GM19463 (cell line): Measurements from ENCODE around the gene BICDL2.
A peak's percentile ranks its signal among the peaks of the same experiment; 100 is the strongest.

Experiments
- ATAC-seq: cut with Tn5 transposase; IDR thresholded peaks from one replicate; pipeline ENCODE4 v1.9.1; 2021; ENCODE audit warnings: mild to moderate bottlenecking, moderate library complexity; ENCODE audit not compliant: unreplicated experiment

The BICDL2 gene

DNA sequence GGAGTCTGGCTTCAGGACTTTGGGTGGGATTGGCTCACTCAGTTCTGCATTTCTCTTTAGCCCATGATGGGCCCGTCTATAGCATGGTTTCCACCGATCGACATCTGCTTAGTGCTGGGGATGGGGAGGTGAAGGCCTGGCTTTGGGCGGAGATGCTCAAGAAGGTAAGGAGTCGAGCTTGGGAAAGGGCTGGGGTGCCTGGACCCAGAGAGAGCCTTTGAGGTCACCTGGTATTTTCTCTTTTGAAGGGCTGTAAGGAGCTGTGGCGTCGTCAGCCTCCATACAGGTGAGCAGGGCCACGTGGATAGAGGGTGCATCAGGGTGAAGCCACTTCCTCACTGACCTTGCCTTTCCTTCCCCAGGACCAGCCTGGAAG lies 10.8 kb downstream of the BICDL2 start:
- no peak for ATAC-seq

DNA sequence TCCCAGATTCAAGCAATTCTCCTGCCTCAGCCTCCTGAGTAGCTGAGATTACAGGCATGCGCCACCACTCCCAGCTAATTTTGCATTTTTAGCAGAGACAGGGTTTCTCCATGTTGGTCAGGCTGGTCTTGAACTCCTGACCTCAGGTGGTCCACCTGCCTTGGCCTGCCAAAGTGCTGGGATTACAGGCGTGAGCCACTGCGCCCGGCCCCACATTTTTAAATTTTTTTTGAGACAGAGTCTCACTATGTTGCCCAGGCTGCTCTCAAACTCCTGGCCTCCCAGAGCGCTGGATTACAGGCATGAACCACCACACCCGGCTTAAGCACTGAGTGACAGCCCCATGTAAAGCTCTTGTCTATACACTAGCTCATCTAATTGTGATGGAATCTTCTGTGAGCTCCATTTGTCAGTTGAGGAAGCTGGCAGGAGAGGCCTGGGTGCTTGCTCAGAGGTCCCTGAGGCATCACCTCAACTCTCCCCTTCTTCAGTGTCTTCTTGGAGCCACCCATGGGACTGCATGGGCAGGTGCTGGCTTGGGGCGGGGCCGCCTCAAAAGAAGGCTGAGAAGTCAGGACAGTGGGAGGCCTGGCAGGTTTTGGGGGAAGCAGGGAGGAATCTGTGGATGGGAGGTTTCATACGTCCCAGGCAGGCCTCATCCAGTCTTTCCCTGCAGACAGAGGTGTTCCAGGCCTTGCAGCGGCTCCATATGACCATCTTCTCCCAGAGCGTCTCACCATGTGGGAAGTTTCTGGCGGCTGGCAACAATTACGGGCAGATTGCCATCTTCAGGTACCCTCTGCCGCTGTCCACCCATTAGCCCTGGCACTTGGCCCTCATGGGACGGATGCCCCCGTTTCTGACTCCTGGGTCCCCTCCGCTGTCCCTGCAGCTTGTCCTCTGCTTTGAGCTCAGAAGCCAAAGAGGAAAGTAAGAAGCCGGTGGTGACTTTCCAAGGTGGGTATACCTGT lies 11.4 kb downstream of the BICDL2 start:
- no peak for ATAC-seq

DNA sequence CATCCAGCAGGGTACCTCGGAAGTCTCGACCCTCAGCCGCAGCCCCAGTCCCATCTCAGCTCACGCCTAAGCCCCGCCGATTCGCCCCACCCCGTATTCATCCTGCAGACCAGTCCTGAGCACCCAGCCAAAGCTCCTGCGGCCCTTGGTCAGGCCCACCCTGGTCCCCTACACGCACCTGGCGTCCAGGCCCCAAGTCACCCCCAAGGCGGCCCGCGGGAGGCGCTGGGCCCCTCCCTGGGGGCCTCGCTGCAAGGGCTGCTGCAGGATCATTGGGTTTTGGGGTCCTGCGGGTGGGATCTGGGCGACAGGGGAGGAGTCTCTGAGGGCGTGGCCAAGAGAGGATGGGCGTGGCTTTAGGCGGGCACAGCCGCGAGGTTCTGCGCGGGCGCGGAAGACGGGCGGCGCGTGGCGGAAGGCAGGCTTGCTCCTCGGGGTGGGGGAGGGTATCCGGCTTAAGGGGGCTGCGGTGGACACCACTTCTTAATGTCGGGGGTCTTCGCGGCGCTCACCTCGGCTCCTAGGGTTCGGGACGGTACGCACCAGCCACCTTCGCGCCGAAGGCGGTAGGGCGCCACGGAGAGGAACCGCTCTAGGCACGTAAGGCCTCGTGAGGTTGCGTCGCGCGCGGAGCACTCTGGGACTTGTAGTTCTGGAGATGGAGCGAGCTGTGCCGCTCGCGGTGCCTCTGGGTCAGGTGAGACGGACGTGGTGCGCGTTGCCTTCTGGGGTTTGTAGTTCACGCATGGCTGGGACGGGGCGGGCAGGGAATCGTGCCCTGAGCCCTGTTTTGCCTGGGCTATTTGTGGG lies 12.9 kb downstream of the BICDL2 start, which contains the start of the genes HCFC1R1 and THOC6:
Gene HCFC1R1 (minus strand): TSS at position 274 of the 810 bp plus-strand sequence. CDS start 1 bp downstream, at position 273.
Gene THOC6 (plus strand): TSS at position 367 of the 810 bp plus-strand sequence. CDS start 292 bp downstream, at position 659.
- peak; percentile 74 for ATAC-seq

DNA sequence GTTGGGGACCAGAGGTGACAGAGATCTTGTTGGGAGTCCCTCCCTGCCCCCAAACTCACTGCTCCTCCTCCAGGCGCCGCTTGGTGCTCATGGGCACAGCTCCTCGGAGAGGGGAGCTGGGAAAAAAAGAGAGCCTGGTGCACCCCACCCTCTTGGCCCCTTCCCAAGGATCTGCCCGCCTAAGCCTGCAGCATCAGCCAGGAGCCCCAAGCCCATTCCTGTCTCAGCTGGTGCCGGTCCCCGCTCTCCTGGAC lies 13.4 kb downstream of the BICDL2 start:
- no peak for ATAC-seq

DNA sequence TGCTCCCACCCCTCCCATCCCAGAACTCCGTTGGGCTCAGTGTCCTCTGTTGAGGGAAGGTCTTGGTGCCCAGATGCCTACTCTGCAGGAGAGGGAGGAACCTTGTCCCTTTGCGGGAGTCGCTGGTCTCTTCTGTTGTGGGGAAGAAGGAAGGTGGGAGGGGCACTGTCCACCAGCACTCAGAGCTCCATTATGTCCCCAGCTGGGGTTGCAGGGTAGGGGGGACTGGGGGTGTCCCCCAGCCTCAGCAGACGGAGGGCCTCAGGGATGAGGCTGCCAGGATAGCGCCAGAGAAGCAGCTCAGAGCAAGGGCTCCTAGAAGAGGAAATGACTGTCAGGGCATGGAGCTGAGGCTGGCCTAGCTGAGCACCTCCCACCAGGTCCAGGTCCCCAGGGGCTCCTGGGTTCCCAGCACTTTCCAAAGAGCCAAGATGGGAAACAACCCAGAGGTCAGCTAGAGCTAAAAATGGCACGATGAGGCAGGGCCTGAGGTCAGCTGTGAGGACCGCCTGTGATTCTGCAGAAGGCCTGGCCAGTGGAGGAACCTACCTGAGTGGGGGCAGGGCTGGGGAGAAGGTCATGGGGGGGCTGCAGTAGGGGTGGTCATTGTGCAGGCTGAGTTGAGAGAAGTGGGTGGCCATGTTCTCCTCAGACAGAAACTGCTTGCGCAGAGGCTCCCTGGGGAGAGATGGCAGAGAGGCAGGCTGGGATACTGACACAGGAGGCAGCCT lies 13.9 kb downstream of the BICDL2 start:
- ATAC-seq, result no peak

DNA sequence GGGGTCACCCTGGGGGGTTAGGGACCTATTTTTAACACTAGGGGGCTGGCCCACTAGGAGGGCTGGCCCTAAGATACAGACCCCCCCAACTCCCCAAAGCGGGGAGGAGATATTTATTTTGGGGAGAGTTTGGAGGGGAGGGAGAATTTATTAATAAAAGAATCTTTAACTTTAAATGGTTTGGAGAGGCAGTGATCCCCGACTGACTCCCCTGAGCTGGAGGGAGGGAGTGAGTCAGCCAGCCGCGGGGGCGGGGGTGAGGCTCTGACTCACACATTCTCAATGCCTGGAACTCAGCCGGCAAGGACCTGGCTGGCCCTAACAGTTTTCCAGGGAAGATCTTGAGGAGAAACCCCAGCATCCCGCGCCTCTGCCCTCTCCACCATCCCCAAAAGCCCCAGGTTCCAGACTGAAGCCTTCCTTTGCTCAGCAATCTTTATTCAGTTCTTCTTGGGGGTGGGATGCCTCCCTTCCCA lies 14.5 kb downstream of the BICDL2 start:
- ATAC-seq, result no peak

DNA sequence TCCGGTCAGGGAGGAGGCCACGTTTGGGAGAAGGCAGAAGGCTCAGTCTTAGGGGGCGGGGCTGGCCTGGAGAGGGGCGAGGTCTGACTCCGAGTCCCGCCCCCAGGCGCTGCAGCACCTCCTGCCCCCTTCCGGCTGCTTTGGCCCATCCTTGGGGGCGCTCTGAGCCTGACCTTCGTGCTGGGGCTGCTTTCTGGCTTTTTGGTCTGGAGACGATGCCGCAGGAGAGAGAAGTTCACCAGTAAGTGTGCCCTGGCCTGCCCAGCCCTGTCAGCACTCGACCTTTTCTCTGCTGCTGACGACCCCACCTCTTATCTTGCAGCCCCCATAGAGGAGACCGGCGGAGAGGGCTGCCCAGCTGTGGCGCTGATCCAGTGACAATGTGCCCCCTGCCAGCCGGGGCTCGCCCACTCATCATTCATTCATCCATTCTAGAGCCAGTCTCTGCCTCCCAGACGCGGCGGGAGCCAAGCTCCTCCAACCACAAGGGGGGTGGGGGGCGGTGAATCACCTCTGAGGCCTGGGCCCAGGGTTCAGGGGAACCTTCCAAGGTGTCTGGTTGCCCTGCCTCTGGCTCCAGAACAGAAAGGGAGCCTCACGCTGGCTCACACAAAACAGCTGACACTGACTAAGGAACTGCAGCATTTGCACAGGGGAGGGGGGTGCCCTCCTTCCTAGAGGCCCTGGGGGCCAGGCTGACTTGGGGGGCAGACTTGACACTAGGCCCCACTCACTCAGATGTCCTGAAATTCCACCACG lies 15.1 kb downstream of the BICDL2 start:
- ATAC-seq, result no peak

DNA sequence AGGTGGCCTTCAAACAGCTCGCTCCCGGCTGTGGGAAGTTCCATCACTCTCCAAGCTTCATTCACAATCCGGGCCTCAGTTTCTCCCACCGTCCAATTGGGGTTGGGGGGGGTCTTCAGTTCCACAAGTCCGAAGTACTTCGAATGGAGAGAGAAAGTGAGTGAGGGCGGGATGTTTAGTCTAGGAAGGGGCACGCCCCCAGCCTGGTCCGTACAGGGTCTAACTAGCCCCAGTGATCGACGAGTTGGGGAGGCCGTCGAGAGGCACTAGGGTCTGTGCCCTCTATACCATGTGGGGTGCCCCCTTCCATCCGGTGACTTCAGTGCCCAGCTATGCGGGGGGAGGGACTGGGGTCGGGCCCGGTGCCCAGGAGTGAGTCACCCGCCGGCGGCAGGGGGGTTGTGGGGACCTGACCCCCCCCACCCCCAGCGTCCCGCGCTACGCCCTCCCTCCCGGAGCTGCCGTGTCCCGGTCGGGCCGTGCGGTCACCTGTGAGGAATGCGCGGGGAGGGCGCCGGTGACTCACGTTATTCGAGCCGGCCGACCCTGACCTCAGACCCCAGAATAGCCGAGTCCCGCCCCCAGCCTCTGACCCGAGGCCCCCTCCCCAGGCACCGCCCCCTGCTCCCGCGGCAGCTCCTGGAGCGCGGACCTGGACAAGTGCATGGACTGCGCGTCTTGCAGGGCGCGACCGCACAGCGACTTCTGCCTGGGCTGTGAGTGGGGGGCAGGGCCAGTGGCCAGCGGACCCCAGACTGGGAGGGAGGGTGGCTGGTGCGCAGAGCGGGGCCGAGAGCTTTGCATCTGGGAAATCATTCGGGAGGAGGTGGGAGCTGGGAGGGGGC lies 15.9 kb downstream of the BICDL2 start:
- no peak for ATAC-seq

DNA sequence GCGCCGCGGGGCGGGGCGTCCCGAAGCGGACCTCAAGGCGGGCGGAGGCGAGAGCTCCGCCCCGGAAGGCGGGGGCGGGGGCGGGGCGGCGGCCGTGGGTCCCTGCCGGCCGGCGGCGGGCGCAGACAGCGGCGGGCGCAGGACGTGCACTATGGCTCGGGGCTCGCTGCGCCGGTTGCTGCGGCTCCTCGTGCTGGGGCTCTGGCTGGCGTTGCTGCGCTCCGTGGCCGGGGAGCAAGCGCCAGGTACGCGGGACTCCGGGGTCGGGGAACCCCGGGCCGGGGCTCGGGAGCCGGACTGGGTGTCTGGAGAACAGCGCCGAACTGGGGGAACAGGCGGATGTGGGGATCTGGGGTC lies 16.5 kb downstream of the BICDL2 start, which contains the start of gene TNFRSF12A:
Gene TNFRSF12A (plus strand): TSS at position 122 of the 357 bp plus-strand sequence. CDS start 30 bp downstream, at position 152.
- no peak for ATAC-seq

DNA sequence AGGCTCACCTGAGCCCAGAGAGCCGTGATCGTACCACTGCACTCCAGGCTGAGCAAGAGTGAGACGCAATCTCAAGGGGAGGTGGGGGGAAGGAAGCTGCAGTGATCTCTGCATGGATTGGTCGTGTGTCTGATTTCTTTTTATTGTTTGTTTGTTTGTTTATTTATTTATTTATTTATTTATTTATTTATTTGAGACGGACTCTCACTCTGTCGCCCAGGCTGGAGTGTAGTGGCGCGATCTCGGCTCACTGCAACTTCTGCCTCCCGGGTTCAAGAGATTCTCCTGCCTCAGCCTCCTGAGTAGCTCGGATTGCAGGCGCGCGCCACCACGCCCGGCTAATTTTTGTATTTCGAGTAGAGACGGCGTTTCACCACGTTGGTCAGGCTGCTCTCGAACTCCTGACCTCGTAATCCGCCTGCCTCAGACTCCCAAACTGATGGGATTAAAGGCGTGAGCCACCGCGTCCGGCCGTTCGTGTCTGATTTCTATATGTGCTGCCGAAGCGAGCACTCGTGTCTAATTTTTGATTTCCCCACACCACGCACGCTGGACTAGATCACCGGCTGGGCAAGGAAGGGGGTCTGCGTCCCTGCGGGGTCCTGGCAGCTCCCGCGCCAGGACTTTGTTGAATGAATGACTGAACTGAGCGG lies 17.0 kb downstream of the BICDL2 start:
- ATAC-seq, result no peak

DNA sequence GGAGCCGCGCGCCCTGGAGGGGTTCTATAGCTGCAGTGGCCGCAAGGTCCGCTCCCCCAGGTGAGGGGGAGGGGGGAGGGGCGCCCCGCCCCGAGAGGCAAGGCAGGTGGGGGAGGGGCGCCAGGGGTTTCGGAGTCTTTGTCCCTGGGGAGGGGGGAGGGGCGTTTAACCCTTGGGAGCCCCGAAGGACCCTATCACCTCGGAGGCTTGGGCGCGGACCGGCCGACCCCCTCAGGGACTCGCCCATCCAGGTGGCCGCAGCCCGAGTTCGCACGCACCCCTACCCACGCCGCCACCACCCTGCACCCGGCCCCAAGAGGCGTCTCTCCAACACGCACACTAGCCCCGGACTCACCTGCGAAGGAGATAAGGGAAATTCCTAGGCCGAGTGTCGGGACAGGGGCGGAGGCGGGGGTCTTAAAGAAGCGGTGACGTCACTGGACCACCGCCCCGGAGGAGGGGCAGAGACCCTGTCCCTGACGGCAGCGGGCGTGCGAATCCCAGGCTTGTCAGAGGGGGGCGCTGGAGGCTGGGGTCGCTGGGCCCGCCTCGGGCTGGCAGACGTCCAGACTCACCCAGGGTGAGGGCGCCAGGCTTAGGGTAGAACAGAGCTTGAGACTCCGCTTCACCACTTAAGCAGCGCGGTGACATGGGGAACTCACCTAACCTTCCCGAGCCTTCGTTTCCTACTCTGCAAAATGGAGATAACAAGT lies 18.8 kb downstream of the BICDL2 start, which contains the start of gene CLDN6:
Gene CLDN6 (minus strand): TSS at position 390 of the 713 bp plus-strand sequence. CDS start 2,162 bp downstream, outside the sequence.
- ATAC-seq, result no peak

DNA sequence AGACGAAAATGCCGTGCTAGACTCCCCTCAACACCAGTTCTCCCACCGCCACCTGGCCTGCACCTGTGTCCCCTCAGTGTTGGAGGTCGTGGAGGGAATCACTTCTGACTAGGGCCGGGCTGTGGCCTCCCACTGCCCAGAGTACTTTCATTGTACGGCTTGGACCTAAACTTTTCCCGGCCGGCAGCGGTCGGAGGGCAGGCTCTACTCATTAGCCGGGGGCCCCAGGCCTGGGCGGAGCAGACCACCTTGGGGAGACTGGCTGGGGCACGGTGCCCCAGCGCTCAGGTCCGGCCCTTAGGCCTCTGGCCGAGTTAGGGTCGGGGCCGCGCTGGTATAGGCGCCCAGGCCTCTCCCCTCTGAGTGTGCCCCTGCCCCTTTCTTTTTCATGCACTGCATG lies 19.4 kb downstream of the BICDL2 start:
- no peak for ATAC-seq

DNA sequence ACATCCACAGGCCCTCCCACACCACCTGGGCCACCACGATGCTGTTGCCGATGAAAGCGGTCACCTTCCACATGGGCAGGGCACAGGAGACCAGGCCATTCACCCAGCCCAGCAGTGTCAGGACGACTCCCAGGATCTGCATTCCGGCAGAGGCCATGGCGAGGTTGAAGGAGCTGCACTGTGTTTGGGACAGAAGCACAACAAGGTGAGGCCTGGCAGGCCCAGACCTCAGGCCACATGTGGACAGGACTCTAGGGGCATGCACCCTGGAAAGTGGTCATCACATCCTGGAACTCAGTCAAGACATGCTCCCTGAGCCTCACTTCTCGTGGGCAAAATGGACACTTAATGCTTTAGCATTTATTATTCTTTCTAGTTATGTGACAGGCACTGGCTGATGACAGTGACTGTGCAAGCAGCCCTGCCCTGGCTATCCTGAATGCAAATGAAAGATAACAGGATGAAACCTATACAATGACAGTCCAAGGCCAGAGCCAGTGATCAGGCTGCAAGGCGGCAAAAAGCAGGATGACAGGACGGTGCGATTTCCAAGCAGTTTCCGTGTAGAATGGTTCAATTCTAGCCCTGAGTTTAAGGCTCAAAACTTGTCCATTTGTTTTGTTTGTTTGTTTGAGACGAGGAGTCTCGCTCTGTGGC lies 20.8 kb downstream of the BICDL2 start:
- ATAC-seq, result no peak

DNA sequence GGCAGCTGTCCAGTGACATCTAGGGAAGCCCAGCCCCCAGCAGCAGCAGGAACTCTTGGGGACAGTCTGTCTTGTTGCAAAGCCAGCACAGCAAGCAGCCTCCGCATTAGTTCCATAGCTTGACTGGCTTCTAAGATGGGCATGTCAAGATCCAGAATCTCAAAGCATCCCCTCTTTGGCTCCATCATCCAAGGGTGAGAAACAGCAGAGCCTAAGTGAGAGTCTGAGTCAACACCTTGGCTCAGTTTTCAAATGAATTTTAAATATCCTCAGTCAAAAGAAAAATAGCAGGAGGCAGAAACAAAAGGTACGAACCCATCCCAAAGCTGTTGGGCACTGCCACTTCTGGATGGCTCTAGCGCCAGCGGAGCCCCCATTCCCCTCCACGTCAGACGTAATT lies 21.8 kb downstream of the BICDL2 start:
- ATAC-seq, result no peak

DNA sequence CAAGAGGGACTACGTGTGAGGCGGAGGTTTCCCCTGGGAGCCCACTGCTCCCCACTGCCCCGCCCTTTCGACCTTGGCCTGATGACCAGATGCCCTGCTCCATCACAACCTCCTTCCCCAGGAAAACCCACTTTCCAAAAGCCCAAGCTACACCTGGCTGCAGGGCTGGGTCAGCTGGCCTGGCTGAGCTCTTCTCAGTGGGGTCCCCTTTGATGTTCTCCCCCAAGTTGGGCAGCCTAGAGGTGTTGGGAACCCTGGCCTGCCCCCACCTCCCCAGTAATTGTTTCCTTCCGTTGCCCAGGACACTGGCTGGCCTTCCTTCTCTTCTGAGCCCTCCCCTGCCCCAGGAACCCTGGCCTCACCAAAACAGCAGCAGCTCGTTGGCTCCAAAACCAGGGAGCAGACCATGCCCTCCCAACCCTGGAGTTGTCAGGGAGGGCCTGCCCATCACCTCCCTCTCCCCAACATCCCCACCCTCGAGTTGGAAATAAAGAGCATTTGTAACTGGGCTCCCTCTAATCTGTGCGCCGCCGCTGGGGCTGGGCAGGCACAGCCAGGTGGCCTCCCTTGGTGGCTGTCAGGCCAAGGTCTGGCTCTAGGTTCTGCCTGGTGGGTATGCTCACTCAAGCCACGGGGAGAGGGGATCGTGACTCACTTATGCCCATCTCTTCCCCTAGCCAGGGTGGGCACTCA lies 22.6 kb downstream of the BICDL2 start:
- no peak for ATAC-seq

DNA sequence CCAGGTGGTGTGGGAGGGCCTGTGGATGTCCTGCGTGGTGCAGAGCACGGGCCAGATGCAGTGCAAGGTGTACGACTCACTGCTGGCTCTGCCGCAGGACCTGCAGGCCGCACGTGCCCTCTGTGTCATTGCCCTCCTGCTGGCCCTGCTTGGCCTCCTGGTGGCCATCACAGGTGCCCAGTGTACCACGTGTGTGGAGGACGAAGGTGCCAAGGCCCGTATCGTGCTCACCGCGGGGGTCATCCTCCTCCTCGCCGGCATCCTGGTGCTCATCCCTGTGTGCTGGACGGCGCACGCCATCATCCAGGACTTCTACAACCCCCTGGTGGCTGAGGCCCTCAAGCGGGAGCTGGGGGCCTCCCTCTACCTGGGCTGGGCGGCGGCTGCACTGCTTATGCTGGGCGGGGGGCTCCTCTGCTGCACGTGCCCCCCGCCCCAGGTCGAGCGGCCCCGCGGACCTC lies 23.2 kb downstream of the BICDL2 start:
- no peak for ATAC-seq
